ENCODE measurements around the gene SLC4A3.
"Not testable (repeated sequence)": the region's sequence is repeated elsewhere in the genome, so short reads cannot be mapped to it uniquely, and the experiment has no call there.

The SLC4A3 gene

DNA sequence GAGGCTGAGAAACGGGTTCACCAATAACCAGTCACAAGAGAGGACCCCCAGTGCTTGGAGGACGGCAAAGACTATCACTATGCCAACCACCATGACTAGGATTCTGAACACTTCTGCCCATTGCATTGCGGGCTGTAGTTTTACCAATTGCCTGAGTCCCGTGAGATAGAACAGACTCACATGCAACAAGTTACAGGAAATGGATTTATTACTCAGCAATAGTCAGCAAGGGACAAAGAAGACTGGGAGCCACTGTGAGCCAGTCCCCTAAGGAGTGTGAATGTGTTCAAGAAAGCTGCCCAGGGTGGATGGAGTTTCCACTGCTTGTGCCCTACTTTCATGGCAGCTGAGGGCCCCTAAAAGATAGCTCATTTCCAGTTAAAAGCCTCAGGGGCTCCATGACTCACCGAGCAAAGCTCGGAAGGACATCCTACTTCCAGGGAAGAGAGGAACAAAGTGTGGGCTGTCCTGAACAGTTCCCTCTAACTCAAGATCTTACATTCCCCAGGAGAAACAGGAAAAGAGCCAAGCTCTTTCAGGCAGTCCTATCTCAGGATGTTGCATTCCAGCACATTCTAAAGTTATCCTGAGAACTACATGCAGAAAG, 54.4 kb downstream of the SLC4A3 start:
- no peak for DNase-seq

GRCh38 chr2:219683474-219683873, 56.0 kb downstream of the SLC4A3 start:
- DNase-seq = not testable (repeated sequence)

DNA sequence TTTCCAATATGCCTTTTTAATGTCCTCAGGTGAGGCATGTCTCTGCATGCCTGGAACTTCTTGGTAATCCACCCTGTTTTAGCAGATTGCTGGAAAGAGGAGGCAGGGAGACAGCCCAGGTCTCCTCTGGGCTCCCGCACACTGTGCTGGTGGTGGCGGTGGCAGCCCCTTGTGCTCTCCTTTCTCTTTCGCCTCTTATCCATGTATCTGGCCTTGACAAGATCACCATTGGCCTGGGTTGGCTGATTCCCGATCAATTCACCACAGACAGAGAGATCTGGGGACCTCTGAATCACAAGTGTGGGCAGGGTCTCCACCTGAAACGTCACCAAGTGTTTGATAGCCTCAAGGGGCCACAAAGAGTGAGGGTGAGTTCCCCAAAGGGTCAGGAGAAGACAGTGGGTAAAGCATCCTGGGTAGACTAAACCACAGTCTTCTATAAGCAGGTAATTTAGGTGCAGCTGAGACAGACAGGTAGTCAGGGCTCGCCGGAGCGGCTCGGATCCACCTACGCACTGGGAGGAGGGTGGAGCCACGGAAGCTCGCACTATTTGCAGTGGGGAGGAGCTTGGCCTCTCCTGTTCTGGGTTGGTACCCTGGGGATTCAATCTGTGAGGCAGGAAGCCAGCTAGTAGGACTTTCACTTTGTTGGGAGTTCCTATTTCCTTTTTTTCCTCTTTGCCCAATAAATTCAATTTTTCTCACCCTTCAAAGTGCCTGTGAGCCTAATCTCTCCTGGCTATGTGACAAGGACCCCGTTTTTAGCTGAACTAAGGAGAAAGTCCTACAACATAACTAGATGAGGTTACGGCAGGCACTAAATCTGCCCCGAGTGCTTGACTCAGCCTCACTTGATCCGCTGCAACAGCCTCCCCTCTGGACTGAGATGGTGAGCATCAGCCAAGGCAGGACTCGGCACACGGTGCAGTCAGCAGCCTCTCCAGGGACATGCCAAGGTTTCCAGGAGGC, 57.6 kb downstream of the SLC4A3 start:
- peak; percentile 3 for DNase-seq

DNA sequence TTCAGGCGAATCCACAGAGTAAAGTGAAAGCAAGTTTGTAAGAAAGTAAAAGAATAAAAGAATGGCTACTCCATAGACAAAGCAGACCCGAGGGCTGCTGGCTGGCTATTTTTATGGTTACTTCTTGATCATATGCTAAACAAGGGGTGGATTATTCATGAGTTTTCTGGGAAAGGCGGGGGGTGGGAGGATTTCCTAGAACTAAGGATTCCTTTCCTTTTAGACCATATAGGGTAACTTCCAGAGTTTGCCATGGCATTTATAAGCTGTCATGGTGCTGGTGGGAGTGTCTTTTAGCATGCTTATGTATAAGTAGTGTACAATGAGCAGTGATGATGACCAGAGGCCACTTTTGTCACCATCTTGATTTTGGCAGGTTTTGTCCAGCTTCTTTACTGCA, 59.8 kb downstream of the SLC4A3 start:
- no peak for DNase-seq

DNA sequence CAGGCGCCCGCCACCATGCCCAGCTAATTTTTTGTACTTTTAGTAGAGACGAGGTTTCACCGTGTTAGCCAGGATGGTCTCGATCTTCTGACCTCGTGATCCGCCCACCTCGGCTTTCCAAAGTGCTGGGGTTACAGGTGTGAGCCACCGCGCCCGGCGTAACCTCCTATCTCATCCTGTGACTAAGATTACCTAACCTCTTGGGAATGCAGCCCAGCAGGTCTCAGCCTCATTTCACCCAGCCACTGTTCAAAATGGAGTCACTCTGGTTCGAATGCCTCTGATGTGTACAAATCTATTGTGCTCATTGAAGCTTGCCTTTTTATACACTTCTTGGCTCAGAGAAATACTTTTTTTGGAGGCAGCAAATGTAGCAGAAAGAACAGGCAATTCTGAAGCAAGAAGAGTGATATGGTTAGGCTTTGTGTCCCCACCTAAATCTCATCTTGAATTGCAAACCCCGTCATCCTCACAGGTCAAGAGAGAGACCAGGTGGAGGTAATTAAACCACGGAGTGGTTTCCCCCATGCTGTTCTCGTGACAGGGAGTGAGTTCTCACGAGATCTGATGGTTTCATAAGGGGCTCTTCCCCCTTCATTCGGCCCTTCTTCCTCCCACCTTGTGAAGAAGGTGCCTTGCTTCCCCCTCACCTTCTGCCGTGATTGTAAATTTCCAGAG, 60.6 kb downstream of the SLC4A3 start:
- DNase-seq = no peak

GRCh38 chr2:219688560-219689445, 61.4 kb downstream of the SLC4A3 start:
- no peak for DNase-seq

GRCh38 chr2:219689676-219690628, 62.5 kb downstream of the SLC4A3 start:
- DNase-seq = no peak

- DNase-seq = no peak
These were observed 64.1 kb downstream of the SLC4A3 start for GRCh38 chr2:219691571-219691970.
